Mesenchymal stem cell (in vitro differentiated cells and primary cell): ENCODE data around the gene USP11. TPM values are rescaled to one million over a fixed set of nuclear protein-coding genes. Genes with fewer than 3 reads are reported as not detected.

ENCODE experiments used
- DNase-seq: peaks from one replicate; pipeline ENCODE4 v3.0.0-alpha.2; 2013
- H2AFZ ChIP-seq: one replicate; pipeline ENCODE4 v1.6.1; 2013; ENCODE audit warnings: low read depth, mild to moderate bottlenecking, control low read depth, inconsistent platforms, low read length, moderate library complexity
- H2AK5ac ChIP-seq: 2 replicates; pipeline ENCODE4 v1.6.1; 2013; ENCODE audit warnings: low read length, moderate library complexity, mild to moderate bottlenecking, inconsistent platforms; ENCODE audit not compliant: severe bottlenecking
- H2BK120ac ChIP-seq: one replicate; pipeline ENCODE4 v1.6.1; 2013; ENCODE audit warnings: low read depth, mild to moderate bottlenecking, inconsistent platforms, low read length, moderate library complexity
- H2BK12ac ChIP-seq, 2 experiments: one replicate each; pipeline ENCODE4 v1.6.1; 2013; ENCODE audit warnings: inconsistent platforms in 2 of 2, low read length in 2 of 2, mild to moderate bottlenecking in 2 of 2, moderate library complexity in 2 of 2, control low read depth in 1 of 2
- H2BK15ac ChIP-seq: one replicate; pipeline ENCODE4 v1.6.1; 2013; ENCODE audit warnings: mild to moderate bottlenecking, low read depth, inconsistent platforms; ENCODE audit not compliant: poor library complexity, severe bottlenecking
- H2BK5ac ChIP-seq: 2 replicates; pipeline ENCODE4 v1.6.1; 2013; ENCODE audit warnings: low read depth, mild to moderate bottlenecking, low read length, control low read depth, inconsistent platforms; ENCODE audit not compliant: poor library complexity, severe bottlenecking
- H3K14ac ChIP-seq, 2 experiments: one replicate each; pipeline ENCODE4 v1.6.1; 2013; ENCODE audit warnings: inconsistent platforms in 2 of 2, low read length in 2 of 2, control low read depth in 1 of 2, mild to moderate bottlenecking in 1 of 2, moderate library complexity in 1 of 2
- H3K18ac ChIP-seq, 2 experiments: one replicate each; pipeline ENCODE4 v1.6.1; 2013; ENCODE audit warnings: inconsistent platforms in 2 of 2, low read length in 2 of 2, control low read depth in 1 of 2, low read depth in 1 of 2, mild to moderate bottlenecking in 1 of 2
- H3K23ac ChIP-seq, 2 experiments: one replicate each; pipeline ENCODE4 v1.6.1; 2013; ENCODE audit warnings: inconsistent platforms in 2 of 2, low read length in 2 of 2, mild to moderate bottlenecking in 2 of 2, moderate library complexity in 2 of 2, control low read depth in 1 of 2
- H3K27ac ChIP-seq: 2 replicates; pipeline ENCODE4 v1.5.1; 2013; ENCODE audit warnings: mild to moderate bottlenecking, moderate library complexity, low read length, control low read depth, inconsistent platforms; ENCODE audit not compliant: poor library complexity, severe bottlenecking
- H3K27me3 ChIP-seq, 2 experiments: 2 replicates each; pipeline versions ENCODE4 v1.6.1 to v1.7.0; 2013; ENCODE audit warnings: low read length in 2 of 2, mild to moderate bottlenecking in 2 of 2, moderate library complexity in 2 of 2, control low read depth in 1 of 2, inconsistent platforms in 1 of 2; ENCODE audit not compliant: control insufficient read depth in 1 of 2, insufficient read depth in 1 of 2
- H3K36me3 ChIP-seq, 2 experiments: 2 replicates each; pipeline versions ENCODE4 v1.6.1 to v1.7.0; 2013; ENCODE audit warnings: low read length in 2 of 2, control low read depth in 1 of 2, inconsistent platforms in 1 of 2, low read depth in 1 of 2, mild to moderate bottlenecking in 1 of 2; ENCODE audit not compliant: insufficient read depth in 2 of 2, control insufficient read depth in 1 of 2
- H3K4ac ChIP-seq, 2 experiments: one replicate each; pipeline ENCODE4 v1.6.1; 2013; ENCODE audit warnings: inconsistent platforms in 2 of 2, low read length in 2 of 2, mild to moderate bottlenecking in 2 of 2, moderate library complexity in 2 of 2, control low read depth in 1 of 2, low read depth in 1 of 2
- H3K4me1 ChIP-seq: 2 replicates; pipeline ENCODE4 v1.6.1; 2013; ENCODE audit warnings: low read depth, low read length, control low read depth; ENCODE audit not compliant: control insufficient read depth, insufficient read depth
- H3K4me2 ChIP-seq: 2 replicates; pipeline ENCODE4 v1.6.1; 2013; ENCODE audit warnings: low read length, mild to moderate bottlenecking, inconsistent platforms; ENCODE audit not compliant: poor library complexity, severe bottlenecking
- H3K4me3 ChIP-seq, 2 experiments: 2 replicates each; pipeline versions ENCODE4 v1.5.1 to v1.7.0; 2013; ENCODE audit warnings: low read length in 2 of 2, mild to moderate bottlenecking in 2 of 2, control low read depth in 1 of 2, low read depth in 1 of 2; ENCODE audit not compliant: insufficient read depth in 1 of 2
- H3K79me1 ChIP-seq: replicated peaks from 2 replicates; pipeline ENCODE4 v1.6.1; 2013; ENCODE audit warnings: mild to moderate bottlenecking, control low read depth, low read length, inconsistent platforms; ENCODE audit not compliant: poor library complexity, severe bottlenecking
- H3K9ac ChIP-seq: 2 replicates; pipeline ENCODE4 v1.7.0; 2013; ENCODE audit warnings: mild to moderate bottlenecking, low read length, moderate library complexity
- H3K9me3 ChIP-seq: 2 replicates; pipeline ENCODE4 v1.7.0; 2013; ENCODE audit warnings: mild to moderate bottlenecking, low read length; ENCODE audit not compliant: control insufficient read depth
- H4K8ac ChIP-seq: one replicate; pipeline ENCODE4 v1.6.1; 2013; ENCODE audit warnings: inconsistent platforms, mild to moderate bottlenecking, low read length, moderate library complexity
- H4K91ac ChIP-seq: one replicate; pipeline ENCODE4 v1.6.1; 2013; ENCODE audit warnings: mild to moderate bottlenecking, low read length, inconsistent platforms
- WGBS: methylation state at CpG from one replicate; pipeline ENCODE4 v1.1.7; 2013; ENCODE audit warnings: mixed read lengths; 5-methylcytosine and 5-hydroxymethylcytosine counted together
- small RNA-seq: library from polyadenylated mRNA; stranded (forward); fragments of <200 nt; extraction: miRNeasy Mini kit (QIAGEN cat#:217004); gene quantifications from one replicate; pipeline ENCODE3, GENCODE V24; 2013; ENCODE audit warnings: low read depth

The USP11 gene

GRCh38 chrX:47293106-47293505 is 60.3 kb downstream of the USP11 start:
- 61% methylated on average over 5 of the region's 5 CpGs for WGBS

GRCh38 chrX:47296766-47297365 is 64.1 kb downstream of the USP11 start:
- Histone ChIP-seq H3K4me3 (no peak overlapping the region), H3K4ac (no peak overlapping the region), H2BK15ac (no peak overlapping the region), H3K36me3 (no peaks in the 10 kb centered on the region), H4K8ac (no peak overlapping the region), H3K79me1 (no peaks in the 10 kb centered on the region), H3K23ac (no peak overlapping the region), H3K18ac (no peak overlapping the region), H3K14ac (no peak overlapping the region), H3K27ac (no peak overlapping the region), H2AK5ac (no peak overlapping the region), H3K9ac (no peak overlapping the region), H4K91ac (no peak overlapping the region), H2BK120ac (no peak overlapping the region), H2AFZ (no peak overlapping the region), H3K4me2 (no peak overlapping the region), H2BK12ac (no peak overlapping the region), H2BK5ac (no peak overlapping the region), H3K9me3 (peaks cover 20% of the 10 kb centered on the region), H3K27me3 (peaks cover 0 to 36% of the 10 kb centered on the region in 2 experiments), H3K4me1 (no peaks in the 10 kb centered on the region)
- WGBS = 92% methylated on average over 4 of the region's 5 CpGs
- DNase-seq = no peak

More at GRCh38 chrX:47293106-47293505, 60.3 kb downstream of the USP11 start:
- no peak overlapping the region for H3K4ac ChIP-seq
- no peak overlapping the region for H3K14ac ChIP-seq
- H2BK120ac ChIP-seq = no peak overlapping the region
- H3K9ac ChIP-seq = no peak overlapping the region
- H3K18ac ChIP-seq = no peak overlapping the region
- no peak overlapping the region for H3K4me2 ChIP-seq
- H3K27me3 ChIP-seq = peaks cover 0 to 66% of the 10 kb centered on the region in 2 experiments
- H3K4me1 ChIP-seq = no peaks in the 10 kb centered on the region
- no peak overlapping the region for H4K91ac ChIP-seq
- no peaks in the 10 kb centered on the region for H3K36me3 ChIP-seq
- no peak overlapping the region for H2BK15ac ChIP-seq
- no peak overlapping the region for H3K27ac ChIP-seq
- H2BK12ac ChIP-seq = no peak overlapping the region
- H3K4me3 ChIP-seq = no peak overlapping the region
- H3K79me1 ChIP-seq = no peaks in the 10 kb centered on the region
- H2AFZ ChIP-seq = no peak overlapping the region
- H3K23ac ChIP-seq = no peak overlapping the region
- DNase-seq = no peak
- peaks cover 28% of the 10 kb centered on the region for H3K9me3 ChIP-seq
- H4K8ac ChIP-seq = no peak overlapping the region
- H2AK5ac ChIP-seq = no peak overlapping the region
- no peak overlapping the region for H2BK5ac ChIP-seq

- no peaks in the 10 kb centered on the region for H3K4me1 ChIP-seq
- H2BK120ac ChIP-seq = no peak overlapping the region
- no peak overlapping the region for H2AK5ac ChIP-seq
- H3K27ac ChIP-seq = no peak overlapping the region
- H4K91ac ChIP-seq = no peak overlapping the region
- H3K4me3 ChIP-seq = no peak overlapping the region
- H3K4me2 ChIP-seq = no peak overlapping the region
- no peak overlapping the region for H2BK5ac ChIP-seq
- no peak overlapping the region for H3K4ac ChIP-seq
- H3K27me3 ChIP-seq = peaks cover 0 to 31% of the 10 kb centered on the region in 2 experiments
- no peak overlapping the region for H4K8ac ChIP-seq
- WGBS = 90% methylated on average over 3 of the region's 5 CpGs
- H2BK15ac ChIP-seq = no peak overlapping the region
- H3K14ac ChIP-seq = no peak overlapping the region
- H2AFZ ChIP-seq = no peak overlapping the region
- no peaks in the 10 kb centered on the region for H3K79me1 ChIP-seq
- no peak overlapping the region for H3K18ac ChIP-seq
- H3K23ac ChIP-seq = no peak overlapping the region
- H2BK12ac ChIP-seq = no peak overlapping the region
- H3K9ac ChIP-seq = no peak overlapping the region
- H3K36me3 ChIP-seq = no peaks in the 10 kb centered on the region
- peaks cover 16% of the 10 kb centered on the region for H3K9me3 ChIP-seq
- no peak for DNase-seq
These were observed 65.1 kb downstream of the USP11 start for GRCh38 chrX:47297874-47298273.

Small RNA genes within 50 kb of the gene (small RNA-seq; reads per million reads assigned to genes)
- not detected for gene RN7SL785P
